GM19452 (cell line): Measurements from ENCODE around the gene RNF130.
"Not testable (repeated sequence)": the region's sequence is repeated elsewhere in the genome, so short reads cannot be mapped to it uniquely, and the experiment has no call there.

ENCODE experiments used
- ATAC-seq: cut with Tn5 transposase; IDR thresholded peaks from one replicate; pipeline ENCODE4 v1.9.1; 2021; ENCODE audit not compliant: unreplicated experiment

Gene RNF130

GRCh38 chr5:180026320-180026719 is 45.2 kb downstream of the RNF130 start:
- no peak for ATAC-seq

DNA sequence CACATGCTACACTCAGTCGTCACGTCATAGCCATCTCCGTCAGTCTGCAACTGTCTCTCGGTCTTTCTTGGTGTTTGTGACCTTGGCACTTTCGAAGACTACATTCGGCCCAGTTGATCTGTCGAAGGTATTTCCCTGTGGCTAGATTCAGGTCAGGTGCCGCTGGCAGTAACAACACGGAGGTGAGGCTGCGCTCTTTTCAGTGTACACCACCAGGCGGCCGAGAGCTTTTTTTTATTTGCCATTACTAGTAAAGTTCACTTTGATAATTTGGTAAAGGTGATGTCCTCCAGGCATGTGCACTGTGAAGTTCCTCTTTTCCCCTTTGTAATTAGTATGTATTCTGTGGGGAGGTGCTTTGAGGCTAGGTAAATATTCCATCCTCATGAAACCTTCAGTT is 49.7 kb downstream of the RNF130 start:
- ATAC-seq, result no peak

DNA sequence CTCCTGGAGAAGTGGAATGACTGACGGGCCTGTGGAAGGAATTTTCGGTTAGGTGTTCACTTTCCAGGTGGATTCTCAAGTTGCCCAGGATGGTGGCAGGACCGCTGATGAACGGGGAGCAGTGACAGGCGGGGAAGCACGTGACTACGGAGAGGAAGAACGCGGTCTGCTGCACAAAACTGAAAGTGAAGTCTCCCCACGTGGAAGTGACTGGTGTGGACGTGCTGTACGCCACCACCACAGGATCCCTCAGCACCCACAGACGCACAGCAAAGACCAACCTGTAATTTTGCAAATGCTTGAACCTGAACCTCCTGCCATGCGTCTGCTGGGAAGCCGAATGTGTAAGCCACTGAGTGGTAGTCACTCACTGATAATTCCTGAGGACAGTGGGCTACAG is 51.4 kb downstream of the RNF130 start:
- no peak for ATAC-seq

GRCh38 chr5:180018347-180019060 is 53.1 kb downstream of the RNF130 start:
- no peak for ATAC-seq

DNA sequence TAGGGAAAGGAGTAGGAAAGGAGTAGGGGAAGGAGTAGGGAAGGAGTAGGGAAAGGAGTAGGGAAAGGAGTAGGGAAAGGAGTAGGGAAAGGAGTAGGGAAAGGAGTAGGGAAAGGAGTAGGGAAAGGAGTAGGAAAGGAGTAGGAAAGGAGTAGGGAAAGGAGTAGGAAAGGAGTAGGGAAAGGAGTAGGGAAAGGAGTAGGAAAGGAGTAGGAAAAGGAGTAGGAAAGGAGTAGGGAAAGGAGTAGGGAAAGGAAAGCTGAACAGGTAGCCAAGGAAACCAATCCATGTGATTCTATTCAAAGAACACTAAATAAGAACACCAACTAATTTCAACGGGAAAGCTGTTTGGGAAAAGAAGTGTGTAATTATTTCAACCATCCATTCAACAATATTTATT is 56.0 kb downstream of the RNF130 start:
- ATAC-seq, result not testable (repeated sequence)

DNA sequence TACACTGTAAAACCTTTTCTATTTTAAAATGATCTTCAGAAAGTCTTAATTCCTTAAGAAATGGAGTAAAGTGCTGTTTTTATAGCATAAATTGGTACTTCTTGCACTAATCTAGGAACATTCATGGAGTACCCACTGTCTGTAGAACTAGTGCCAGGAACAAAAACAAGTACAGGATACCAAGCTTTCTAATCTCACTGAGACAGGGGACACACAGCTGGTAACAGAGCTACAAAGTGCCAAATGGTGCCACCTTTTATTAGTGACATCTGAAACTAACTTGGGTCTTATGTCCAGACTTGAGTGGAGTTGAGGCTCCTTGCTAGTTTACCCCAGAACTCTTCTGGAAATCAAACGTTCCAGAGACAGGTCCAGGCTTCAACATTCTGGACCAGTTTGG is 57.9 kb downstream of the RNF130 start:
- ATAC-seq, result no peak

GRCh38 chr5:180012316-180012715 is 59.2 kb downstream of the RNF130 start:
- no peak for ATAC-seq

DNA sequence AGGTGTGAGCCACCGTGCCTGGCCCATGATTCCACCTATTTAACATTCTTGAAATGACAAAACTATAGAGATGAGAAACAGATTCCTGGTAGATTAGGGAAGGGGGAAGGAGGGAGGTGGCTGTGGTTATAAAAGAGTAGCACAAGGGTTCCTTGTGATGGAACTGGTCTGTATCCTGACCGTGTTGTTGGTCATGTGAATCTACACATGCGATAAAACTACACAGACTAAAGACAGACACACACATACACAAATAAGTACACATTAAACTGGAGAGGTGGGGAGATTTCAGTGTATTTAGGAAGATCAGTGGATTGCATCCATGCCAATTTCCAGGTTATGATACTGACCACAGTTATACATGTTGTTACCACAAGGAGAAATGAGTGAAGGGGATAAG is 60.9 kb downstream of the RNF130 start:
- ATAC-seq, result no peak

- ATAC-seq, result no peak
Observed at GRCh38 chr5:180009581-180009980, 62.0 kb downstream of the RNF130 start.

DNA sequence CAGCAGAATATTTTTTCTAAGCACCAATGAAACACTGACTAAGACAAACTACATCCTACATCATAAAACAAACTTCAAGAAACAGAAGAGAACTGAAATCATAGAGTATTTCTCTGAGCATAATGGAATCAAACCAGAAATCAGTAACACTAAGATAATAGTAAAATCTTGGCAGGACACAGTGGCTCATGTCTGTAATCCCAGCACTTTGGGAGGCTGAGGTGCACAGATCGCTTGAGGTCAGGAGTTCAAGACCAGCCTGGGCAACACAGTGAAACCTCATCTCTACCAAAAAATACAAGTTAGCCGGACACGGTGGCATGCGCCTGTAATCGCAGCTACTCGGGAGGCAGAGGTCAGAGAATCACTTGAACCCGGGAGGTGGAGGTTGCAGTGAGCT is 63.1 kb downstream of the RNF130 start:
- no peak for ATAC-seq

DNA sequence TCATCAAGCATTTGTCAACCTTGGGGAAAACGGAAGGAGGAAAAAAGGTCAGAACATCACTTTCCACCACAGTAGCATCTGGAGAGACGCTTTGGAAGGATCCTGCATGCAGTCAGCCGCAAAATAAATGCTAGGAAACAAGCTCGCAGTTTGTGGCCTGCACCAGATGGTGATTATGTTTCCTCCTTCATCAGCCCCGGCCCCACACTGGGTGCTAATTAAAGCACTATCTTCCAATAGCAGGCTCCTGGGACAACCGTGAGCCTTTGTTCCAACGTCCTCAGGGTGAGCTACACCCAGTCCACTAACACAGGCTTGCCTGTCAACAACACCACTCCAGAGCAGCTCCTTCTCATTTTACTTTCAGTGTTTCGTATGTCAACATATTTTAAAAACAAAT is 64.0 kb downstream of the RNF130 start:
- no peak for ATAC-seq

GRCh38 chr5:180006141-180006540 is 65.4 kb downstream of the RNF130 start:
- ATAC-seq, result no peak

GRCh38 chr5:180003127-180003526 is 68.4 kb downstream of the RNF130 start:
- no peak for ATAC-seq

- ATAC-seq, result no peak
Observed at GRCh38 chr5:180001742-180002141, 69.8 kb downstream of the RNF130 start.

- ATAC-seq, result no peak
Observed at GRCh38 chr5:180001136-180001535, 70.4 kb downstream of the RNF130 start.

GRCh38 chr5:179998485-179998884 is 73.1 kb downstream of the RNF130 start:
- no peak for ATAC-seq

DNA sequence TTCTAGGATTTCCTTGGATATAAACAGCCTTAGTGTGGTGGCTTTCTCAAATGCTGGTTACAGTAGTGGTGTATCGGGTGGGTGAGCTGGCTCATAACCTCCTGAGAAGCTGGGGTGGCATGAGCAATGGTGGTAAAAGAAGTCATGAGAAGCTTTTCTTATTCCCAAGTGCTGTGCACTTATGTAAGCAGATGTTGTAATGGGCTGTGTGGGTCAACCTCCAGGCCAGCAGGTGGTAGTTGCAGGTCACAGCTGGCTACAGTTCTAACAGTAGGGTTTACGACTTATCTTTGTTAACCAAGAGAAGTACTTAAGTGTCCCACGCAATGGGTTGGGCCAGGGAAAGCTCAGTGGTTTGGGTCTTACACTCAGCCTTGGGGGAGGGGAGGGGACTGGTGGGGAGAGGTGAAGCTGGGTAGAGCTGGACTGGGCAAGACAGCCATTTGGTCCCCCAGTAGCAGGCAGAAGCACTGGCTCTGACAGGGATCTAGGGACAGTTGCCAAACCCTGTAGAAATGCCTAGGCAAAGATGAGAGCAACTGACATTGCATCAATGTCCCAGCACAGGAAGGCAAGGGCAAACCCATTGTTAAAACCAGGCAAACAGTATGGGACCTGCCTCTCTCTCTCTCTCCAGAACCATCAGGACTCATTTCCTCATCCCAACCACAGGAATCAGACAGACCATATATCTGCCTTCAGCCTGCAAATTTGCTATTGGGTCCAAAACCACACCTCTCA is 76.8 kb downstream of the RNF130 start:
- ATAC-seq, result no peak

- ATAC-seq, result not testable (repeated sequence)
Observed at GRCh38 chr5:179992855-179993254, 78.7 kb downstream of the RNF130 start.

DNA sequence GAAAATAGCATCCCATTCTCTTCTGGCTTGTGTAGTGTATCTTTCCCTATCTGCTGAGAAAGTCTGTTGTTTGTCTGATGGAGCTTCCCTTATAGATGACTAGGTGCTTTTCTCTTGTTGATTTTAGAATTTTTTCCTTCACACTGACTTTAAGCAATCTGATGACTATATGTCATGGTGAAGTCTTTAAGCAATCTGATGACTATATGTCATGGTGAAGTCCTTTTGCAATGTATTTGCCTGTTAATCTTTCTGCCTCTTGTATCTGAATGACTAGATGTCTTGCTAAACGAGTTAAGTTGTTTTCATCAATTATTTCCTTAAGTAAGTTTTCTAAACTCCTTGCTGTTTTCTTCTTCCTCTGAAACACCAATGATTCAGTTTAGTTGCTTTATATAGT is 80.5 kb downstream of the RNF130 start:
- ATAC-seq, result no peak

GRCh38 chr5:179990525-179990924 is 81.0 kb downstream of the RNF130 start:
- not testable (repeated sequence) for ATAC-seq

DNA sequence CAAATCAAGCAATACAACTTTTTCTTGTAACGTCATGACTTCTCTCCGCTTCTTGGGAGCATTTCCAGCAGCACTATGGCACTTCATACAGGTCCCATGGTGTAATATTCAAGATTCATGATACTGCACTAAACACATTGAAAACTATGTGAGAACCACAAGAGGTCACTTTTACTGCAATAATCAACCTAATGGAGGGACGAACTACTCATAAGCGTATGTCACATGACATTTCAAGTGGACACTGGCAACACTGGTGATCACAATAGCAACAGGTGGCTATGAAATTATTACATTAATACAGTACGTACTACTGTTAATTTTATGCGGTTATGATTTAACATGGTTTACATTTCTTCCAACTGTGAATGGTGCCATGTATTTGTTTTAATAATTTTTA is 85.2 kb downstream of the RNF130 start:
- no peak for ATAC-seq

DNA sequence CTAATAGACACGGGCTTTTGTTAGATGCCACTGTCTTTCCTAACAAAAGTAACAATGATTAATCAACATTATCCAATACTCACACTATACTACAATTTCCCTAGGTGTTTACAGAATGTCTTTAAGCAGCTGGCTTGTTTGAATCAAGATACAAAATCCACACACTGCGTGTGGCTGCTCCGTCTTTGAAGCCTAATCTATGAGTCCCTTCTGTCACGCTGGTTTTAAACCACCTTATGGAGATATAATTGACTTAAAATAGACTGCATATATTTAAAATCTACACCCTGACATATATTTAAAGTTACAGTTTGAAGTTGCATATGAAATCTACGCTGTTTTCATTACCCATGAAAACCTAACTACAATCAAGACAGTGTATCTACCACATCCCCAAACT is 89.9 kb downstream of the RNF130 start:
- no peak for ATAC-seq

DNA sequence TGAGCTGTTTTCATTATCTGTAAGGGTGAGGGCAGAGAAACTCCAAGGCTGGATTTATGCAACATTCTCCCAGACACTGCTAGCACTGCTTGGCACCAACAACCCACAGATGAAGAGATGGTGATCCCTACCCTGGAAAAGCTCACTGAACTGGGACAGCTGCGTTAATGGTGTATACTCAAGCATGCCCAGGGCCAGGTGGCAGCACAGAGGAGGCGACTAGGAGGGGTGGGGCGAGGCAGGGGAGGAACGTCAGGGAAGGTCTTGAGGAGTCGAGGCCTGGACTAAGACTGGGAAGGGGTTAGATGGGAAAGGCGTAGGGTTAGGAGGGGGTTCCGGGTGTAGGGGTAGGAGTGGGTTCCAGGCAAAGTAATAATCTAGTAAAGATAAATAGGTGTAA is 90.8 kb downstream of the RNF130 start:
- no peak for ATAC-seq
